Measurements from ENCODE around the gene FGFR3.

Gene FGFR3

GRCh38 chr4:1749370-1749769 is 43.7 kb upstream of the FGFR3 start:
- no peak for DNase-seq
- peaks cover 16% of the 10 kb centered on the region for H3K4me1 ChIP-seq (ENCODE audit: control insufficient read depth, insufficient read depth, low read length, poor library complexity, severe bottlenecking)
- H3K9me3 ChIP-seq (ENCODE audit: control insufficient read depth, low read length) = no peaks in the 10 kb centered on the region
- no peak overlapping the region for H3K4me3 ChIP-seq (ENCODE audit: insufficient read depth, low read depth, low read length, poor library complexity, severe bottlenecking)
- H3K27me3 ChIP-seq (replicated peaks; ENCODE audit: control insufficient read depth, insufficient read depth, low read length, poor library complexity, severe bottlenecking) = no peaks in the 10 kb centered on the region
- H3K36me3 ChIP-seq (ENCODE audit: control insufficient read depth, insufficient read depth, low read length) = peaks cover 4% of the 10 kb centered on the region
- no peak overlapping the region for H3K27ac ChIP-seq (ENCODE audit: insufficient read depth, low read length, poor library complexity, severe bottlenecking)

DNA sequence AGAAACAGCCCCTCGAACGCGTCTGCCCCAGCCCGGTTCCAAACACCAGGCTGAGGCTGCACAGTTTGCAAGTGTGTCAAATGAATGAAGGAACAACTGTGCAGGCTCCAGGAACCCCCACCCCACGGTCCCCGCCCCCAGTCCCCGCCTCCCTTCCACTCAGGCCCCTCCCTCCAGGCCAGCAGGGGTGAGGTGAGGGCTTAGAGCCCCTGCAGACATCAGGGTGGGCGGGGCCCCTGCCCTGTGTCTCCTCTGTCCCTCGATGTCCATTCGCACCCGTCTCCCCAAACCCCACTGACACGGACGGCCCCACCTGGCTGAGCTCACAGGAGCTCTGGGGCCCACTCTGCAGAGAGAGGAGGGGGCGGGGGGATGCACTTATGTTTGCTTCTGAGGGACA is 43.3 kb upstream of the FGFR3 start:
- DNase-seq = no peak
- H3K27me3 ChIP-seq (replicated peaks; ENCODE audit: control insufficient read depth, insufficient read depth, low read length, poor library complexity, severe bottlenecking) = no peaks in the 10 kb centered on the region
- peaks cover 16% of the 10 kb centered on the region for H3K4me1 ChIP-seq (ENCODE audit: control insufficient read depth, insufficient read depth, low read length, poor library complexity, severe bottlenecking)
- H3K4me3 ChIP-seq (ENCODE audit: insufficient read depth, low read depth, low read length, poor library complexity, severe bottlenecking) = no peak overlapping the region
- no peak overlapping the region for H3K27ac ChIP-seq (ENCODE audit: insufficient read depth, low read length, poor library complexity, severe bottlenecking)
- H3K36me3 ChIP-seq (ENCODE audit: control insufficient read depth, insufficient read depth, low read length) = no peaks in the 10 kb centered on the region
- H3K9me3 ChIP-seq (ENCODE audit: control insufficient read depth, low read length) = no peaks in the 10 kb centered on the region

- Histone ChIP-seq H3K4me3 (ENCODE audit: insufficient read depth, low read depth, low read length, poor library complexity, severe bottlenecking) (no peak overlapping the region), H3K4me1 (ENCODE audit: control insufficient read depth, insufficient read depth, low read length, poor library complexity, severe bottlenecking) (peaks cover 16% of the 10 kb centered on the region), H3K27ac (ENCODE audit: insufficient read depth, low read length, poor library complexity, severe bottlenecking) (no peak overlapping the region), H3K36me3 (ENCODE audit: control insufficient read depth, insufficient read depth, low read length) (no peaks in the 10 kb centered on the region), H3K9me3 (ENCODE audit: control insufficient read depth, low read length) (no peaks in the 10 kb centered on the region), H3K27me3 (replicated peaks; ENCODE audit: control insufficient read depth, insufficient read depth, low read length, poor library complexity, severe bottlenecking) (no peaks in the 10 kb centered on the region)
- DNase-seq = no peak
Observed at GRCh38 chr4:1750381-1751154, 42.5 kb upstream of the FGFR3 start.

- no peaks in the 10 kb centered on the region for H3K27me3 ChIP-seq (replicated peaks; ENCODE audit: control insufficient read depth, insufficient read depth, low read length, poor library complexity, severe bottlenecking)
- no peak for DNase-seq
- H3K4me3 ChIP-seq (ENCODE audit: insufficient read depth, low read depth, low read length, poor library complexity, severe bottlenecking) = no peak overlapping the region
- no peaks in the 10 kb centered on the region for H3K36me3 ChIP-seq (ENCODE audit: control insufficient read depth, insufficient read depth, low read length)
- no peaks in the 10 kb centered on the region for H3K9me3 ChIP-seq (ENCODE audit: control insufficient read depth, low read length)
- peaks cover 16% of the 10 kb centered on the region for H3K4me1 ChIP-seq (ENCODE audit: control insufficient read depth, insufficient read depth, low read length, poor library complexity, severe bottlenecking)
- H3K27ac ChIP-seq (ENCODE audit: insufficient read depth, low read length, poor library complexity, severe bottlenecking) = no peak overlapping the region
Observed at GRCh38 chr4:1751155-1751918, 41.8 kb upstream of the FGFR3 start.

- Histone ChIP-seq H3K27me3 (replicated peaks; ENCODE audit: control insufficient read depth, insufficient read depth, low read length, poor library complexity, severe bottlenecking) (no peaks in the 10 kb centered on the region), H3K4me3 (ENCODE audit: insufficient read depth, low read depth, low read length, poor library complexity, severe bottlenecking) (no peak overlapping the region), H3K36me3 (ENCODE audit: control insufficient read depth, insufficient read depth, low read length) (no peaks in the 10 kb centered on the region), H3K9me3 (ENCODE audit: control insufficient read depth, low read length) (no peaks in the 10 kb centered on the region), H3K4me1 (ENCODE audit: control insufficient read depth, insufficient read depth, low read length, poor library complexity, severe bottlenecking) (peaks cover 16% of the 10 kb centered on the region), H3K27ac (ENCODE audit: insufficient read depth, low read length, poor library complexity, severe bottlenecking) (no peak overlapping the region)
- no peak for DNase-seq
Observed at GRCh38 chr4:1751919-1752283, 41.2 kb upstream of the FGFR3 start.

DNA sequence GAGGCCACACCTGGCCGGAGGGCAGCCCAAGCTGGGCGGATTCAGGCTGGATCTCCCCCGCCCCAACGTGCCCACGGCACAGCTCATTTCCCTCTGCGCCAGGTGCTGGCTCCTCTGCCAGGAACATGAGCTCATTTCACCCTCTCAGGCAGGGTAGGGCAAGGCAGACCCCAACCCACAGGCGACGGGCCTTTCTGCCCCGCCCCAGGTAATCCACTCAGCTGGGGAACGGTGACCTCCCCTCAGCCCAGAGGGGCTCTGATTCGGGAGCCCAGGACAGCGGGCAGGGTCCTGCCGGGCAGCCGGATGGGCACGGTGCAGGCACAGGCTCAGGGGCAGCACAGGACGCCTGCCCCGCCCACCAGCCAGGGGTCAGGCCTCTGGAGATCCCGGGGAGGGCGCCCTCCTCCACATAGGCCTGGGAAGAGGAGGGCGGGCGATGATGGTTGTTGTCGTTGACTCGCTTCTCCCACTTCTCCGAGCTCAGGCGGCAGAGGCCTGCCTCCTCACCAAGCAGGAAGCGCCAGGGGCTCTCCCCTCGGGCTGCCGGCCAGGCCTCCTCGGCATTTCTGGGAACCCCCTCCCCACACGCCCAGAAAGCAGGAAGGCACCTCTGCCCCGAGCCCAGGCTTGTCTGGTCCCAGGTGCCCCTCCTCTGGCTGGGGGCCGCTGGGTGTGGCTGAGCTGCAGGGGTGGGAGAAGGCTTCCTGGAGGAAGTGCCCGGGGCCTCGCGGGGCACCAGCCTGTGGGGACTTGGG is 40.6 kb upstream of the FGFR3 start:
- H3K27ac ChIP-seq (ENCODE audit: insufficient read depth, low read length, poor library complexity, severe bottlenecking) = no peak overlapping the region
- no peak for DNase-seq

GRCh38 chr4:1753294-1753696 is 39.8 kb upstream of the FGFR3 start:
- DNase-seq = no peak
- Histone ChIP-seq H3K4me1 (ENCODE audit: control insufficient read depth, insufficient read depth, low read length, poor library complexity, severe bottlenecking) (peaks cover 15% of the 10 kb centered on the region), H3K27me3 (replicated peaks; ENCODE audit: control insufficient read depth, insufficient read depth, low read length, poor library complexity, severe bottlenecking) (no peaks in the 10 kb centered on the region), H3K36me3 (ENCODE audit: control insufficient read depth, insufficient read depth, low read length) (no peaks in the 10 kb centered on the region), H3K4me3 (ENCODE audit: insufficient read depth, low read depth, low read length, poor library complexity, severe bottlenecking) (no peak overlapping the region), H3K9me3 (ENCODE audit: control insufficient read depth, low read length) (no peaks in the 10 kb centered on the region), H3K27ac (ENCODE audit: insufficient read depth, low read length, poor library complexity, severe bottlenecking) (no peak overlapping the region)

More for the DNA sequence above, 40.6 kb upstream of the FGFR3 start:
- Histone ChIP-seq H3K4me1 (ENCODE audit: control insufficient read depth, insufficient read depth, low read length, poor library complexity, severe bottlenecking) (peaks cover 16% of the 10 kb centered on the region), H3K9me3 (ENCODE audit: control insufficient read depth, low read length) (no peaks in the 10 kb centered on the region), H3K27me3 (replicated peaks; ENCODE audit: control insufficient read depth, insufficient read depth, low read length, poor library complexity, severe bottlenecking) (no peaks in the 10 kb centered on the region), H3K4me3 (ENCODE audit: insufficient read depth, low read depth, low read length, poor library complexity, severe bottlenecking) (no peak overlapping the region), H3K36me3 (ENCODE audit: control insufficient read depth, insufficient read depth, low read length) (no peaks in the 10 kb centered on the region)

DNA sequence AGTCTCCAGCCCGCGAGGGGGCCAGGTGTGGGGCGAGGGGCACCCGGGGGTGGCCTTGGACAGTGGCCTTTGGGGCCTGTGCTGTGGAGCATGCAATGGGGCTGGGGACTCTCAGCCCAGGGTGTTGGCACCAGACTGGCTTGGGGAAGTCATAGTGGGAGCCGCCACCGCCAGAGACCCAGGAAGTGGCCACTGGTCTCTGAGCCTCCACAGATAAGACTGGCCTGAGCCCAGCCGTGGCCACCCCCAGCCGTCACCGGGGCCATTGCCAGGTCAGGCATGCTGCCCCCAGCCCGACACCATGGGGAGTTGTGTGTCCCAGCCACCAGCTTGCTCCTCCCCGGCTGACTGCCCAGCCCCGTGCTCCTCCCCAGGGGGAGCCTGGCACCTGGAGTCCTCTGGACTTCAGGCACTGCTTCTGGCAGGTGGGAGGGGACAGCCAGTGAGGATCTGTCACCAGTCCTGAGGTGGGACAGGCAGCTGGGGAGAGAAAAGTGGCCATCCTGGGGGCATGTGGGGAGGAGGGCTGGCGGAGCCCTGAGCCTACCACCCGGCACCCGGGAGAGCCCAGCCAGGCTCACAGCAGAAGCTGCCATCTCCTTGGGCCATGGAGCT is 39.3 kb upstream of the FGFR3 start:
- H3K27me3 ChIP-seq (replicated peaks; ENCODE audit: control insufficient read depth, insufficient read depth, low read length, poor library complexity, severe bottlenecking) = no peaks in the 10 kb centered on the region
- H3K9me3 ChIP-seq (ENCODE audit: control insufficient read depth, low read length) = no peaks in the 10 kb centered on the region
- H3K36me3 ChIP-seq (ENCODE audit: control insufficient read depth, insufficient read depth, low read length) = no peaks in the 10 kb centered on the region
- H3K4me3 ChIP-seq (ENCODE audit: insufficient read depth, low read depth, low read length, poor library complexity, severe bottlenecking) = no peak overlapping the region
- DNase-seq = no peak
- peaks cover 11% of the 10 kb centered on the region for H3K4me1 ChIP-seq (ENCODE audit: control insufficient read depth, insufficient read depth, low read length, poor library complexity, severe bottlenecking)
- no peak overlapping the region for H3K27ac ChIP-seq (ENCODE audit: insufficient read depth, low read length, poor library complexity, severe bottlenecking)

GRCh38 chr4:1754336-1754735 is 38.8 kb upstream of the FGFR3 start:
- Histone ChIP-seq H3K27me3 (replicated peaks; ENCODE audit: control insufficient read depth, insufficient read depth, low read length, poor library complexity, severe bottlenecking) (no peaks in the 10 kb centered on the region), H3K4me1 (ENCODE audit: control insufficient read depth, insufficient read depth, low read length, poor library complexity, severe bottlenecking) (peaks cover 11% of the 10 kb centered on the region), H3K9me3 (ENCODE audit: control insufficient read depth, low read length) (no peaks in the 10 kb centered on the region)

More at GRCh38 chr4:1754336-1754735, 38.8 kb upstream of the FGFR3 start:
- Histone ChIP-seq H3K4me3 (ENCODE audit: insufficient read depth, low read depth, low read length, poor library complexity, severe bottlenecking) (no peak overlapping the region), H3K36me3 (ENCODE audit: control insufficient read depth, insufficient read depth, low read length) (no peaks in the 10 kb centered on the region), H3K27ac (ENCODE audit: insufficient read depth, low read length, poor library complexity, severe bottlenecking) (no peak overlapping the region)
- no peak for DNase-seq

Data from effector memory CD4-positive, alpha-beta T cell (primary cell).